Suppressor macrophage treated with lipopolysaccharide for 4 hours (primary cell): ENCODE results near the gene BIVM.

Experiments used
- DNase-seq: peaks from one replicate; pipeline ENCODE4 v3.0.0-alpha.2; 2020

Gene BIVM

GRCh38 chr13:102845630-102846260, 46.8 kb downstream of the BIVM start, which contains the start of gene ERCC5:
Gene ERCC5 (plus strand): TSS chr13:102846032. CDS start chr13:102846267, 235 bp downstream.
- peak; percentile 99 for DNase-seq

- DNase-seq, result peak; percentile 72
Measured at GRCh38 chr13:102846261-102847015, 47.5 kb downstream of the BIVM start.

GRCh38 chr13:102847272-102848234, 48.6 kb downstream of the BIVM start:
- peak; percentile 49 for DNase-seq

- DNase-seq, result no peak
Measured at GRCh38 chr13:102848956-102849355, 50.0 kb downstream of the BIVM start.

- no peak for DNase-seq
Measured at GRCh38 chr13:102852556-102852955, 53.6 kb downstream of the BIVM start.

GRCh38 chr13:102854675-102855074, 55.8 kb downstream of the BIVM start:
- no peak for DNase-seq

- no peak for DNase-seq
Measured at GRCh38 chr13:102856557-102856956, 57.6 kb downstream of the BIVM start.

GRCh38 chr13:102862624-102863210, 63.8 kb downstream of the BIVM start:
- no peak for DNase-seq

GRCh38 chr13:102863590-102863989, 64.7 kb downstream of the BIVM start:
- no peak for DNase-seq

- no peak for DNase-seq
Measured at GRCh38 chr13:102868366-102868936, 69.5 kb downstream of the BIVM start.

GRCh38 chr13:102869948-102870676, 71.2 kb downstream of the BIVM start:
- DNase-seq, result peak; percentile 1

- peak; percentile 65 for DNase-seq
Measured at GRCh38 chr13:102870677-102871415, 71.9 kb downstream of the BIVM start.

- DNase-seq, result no peak
Measured at GRCh38 chr13:102872131-102872530, 73.2 kb downstream of the BIVM start.

GRCh38 chr13:102872531-102872930, 73.6 kb downstream of the BIVM start:
- no peak for DNase-seq

- peak; percentile 17 for DNase-seq
Measured at GRCh38 chr13:102873653-102874052, 74.7 kb downstream of the BIVM start.

GRCh38 chr13:102875256-102875655, 76.3 kb downstream of the BIVM start:
- DNase-seq, result no peak

GRCh38 chr13:102877303-102877702, 78.4 kb downstream of the BIVM start:
- DNase-seq, result no peak

GRCh38 chr13:102878481-102878880, 79.6 kb downstream of the BIVM start:
- no peak for DNase-seq

GRCh38 chr13:102879793-102880499, 81.0 kb downstream of the BIVM start:
- DNase-seq, result no peak
